Activated B cell treated with CpG ODN at 0.5 μM for 24 hours (primary cell): ENCODE measurements around the gene MYLK2. TPM values are rescaled to one million over a fixed set of nuclear protein-coding genes. Genes with fewer than 3 reads are reported as not detected.

Experiments used
- ATAC-seq: fragments of 200-7000 bp; cut with Tn5 transposase; one replicate; pipeline ENCODE4 v1.10.0; 2021; ENCODE audit warnings: low read depth, mild to moderate bottlenecking, moderate library complexity
- CTCF ChIA-PET: fragments of 350-600 bp; sonication (Branson Sonifier 250); formaldehyde crosslinking; loops from one replicate; lab custom pipeline; 2021; ENCODE audit warnings: antibody characterized with exemption; lab: Charles Lee
- POLR2A ChIA-PET: fragments of 350-600 bp; sonication (Branson Sonifier 250); formaldehyde crosslinking; loops from one replicate; lab custom pipeline; 2021; ENCODE audit warnings: antibody characterized with exemption; lab: Charles Lee
- DNase-seq: peaks from one replicate; pipeline ENCODE4 v3.0.0; 2022
- H3K27ac Mint-ChIP-seq: one replicate; pipeline ENCODE4 v1.8.0; 2020; ENCODE audit warnings: mixed read lengths
- H3K27me3 Mint-ChIP-seq: one replicate; pipeline ENCODE4 v1.8.0; 2021; ENCODE audit warnings: mixed read lengths
- H3K36me3 Mint-ChIP-seq: one replicate; pipeline ENCODE4 v1.8.0; 2021; ENCODE audit warnings: low read depth, mixed read lengths
- H3K4me1 Mint-ChIP-seq: one replicate; pipeline ENCODE4 v1.8.0; 2021; ENCODE audit warnings: mixed read lengths
- H3K4me3 Mint-ChIP-seq: one replicate; pipeline ENCODE4 v1.8.0; 2020; ENCODE audit warnings: mild to moderate bottlenecking, mixed read lengths
- H3K9me3 Mint-ChIP-seq: one replicate; pipeline ENCODE4 v1.8.0; 2020; ENCODE audit warnings: mixed read lengths
- CTCF ChIP-seq: fragments of 200-600 bp; IDR thresholded peaks from one replicate; pipeline ENCODE4 v1.8.0; 2022; ENCODE audit warnings: antibody characterized with exemption, mild to moderate bottlenecking
- intact Hi-C: fragments of 100-400 bp; cut with micrococcal nuclease; formaldehyde crosslinking; loops from one replicate; pipeline ENCODE4 v1.15.1; 2024
- total RNA-seq: library from RNA; stranded (reverse); gene quantifications from 2 replicates; pipeline ENCODE4 v1.2.3, GENCODE V29; 2022

The MYLK2 gene
- total RNA-seq, 1 donor from 2014 or later: not detected

GRCh38 chr20:31845300-31845863 lies 26.2 kb downstream of the MYLK2 start, which contains the start of gene FOXS1:
Gene FOXS1 (minus strand): TSS chr20:31845604. CDS start chr20:31845542, 62 bp downstream.
- peaks cover 10% of the 10 kb centered on the region for H3K27me3 Mint-ChIP-seq
- ChIA-PET POLR2A (no interaction called here), CTCF (interaction anchor here (1.0 to 4.3 kb wide), 3 partner anchors 12 to 175 kb away, joined by 3 to 43 read pairs (median 3); no protein-coding TSS in a partner anchor)
- no peak within 1 kb of the TSS for H3K27ac Mint-ChIP-seq
- no peaks in the 10 kb centered on the region for H3K9me3 Mint-ChIP-seq
- DNase-seq (no peak), ATAC-seq (no peak)
- no peaks in the 10 kb centered on the region for H3K36me3 Mint-ChIP-seq
- H3K4me1 Mint-ChIP-seq: no peaks in the 10 kb centered on the region
- intact Hi-C loops: loop anchor here (5.0 kb wide), 1 partner anchor 283 kb away; no protein-coding TSS in a partner anchor
- TF ChIP-seq CTCF: no peak
- no peak within 1 kb of the TSS for H3K4me3 Mint-ChIP-seq

GRCh38 chr20:31846793-31847138 lies 27.6 kb downstream of the MYLK2 start:
- Mint-ChIP-seq H3K4me1 (no peaks in the 10 kb centered on the region), H3K9me3 (no peaks in the 10 kb centered on the region), H3K36me3 (no peaks in the 10 kb centered on the region), H3K4me3 (no peak overlapping the region), H3K27me3 (peaks cover 21% of the 10 kb centered on the region), H3K27ac (no peak overlapping the region)
- ChIA-PET CTCF (interaction anchor here (0.6 to 4.3 kb wide), 14 partner anchors 8 to 578 kb away, joined by 3 to 43 read pairs (median 4); partner anchors contain the start of gene PDRG1), POLR2A (interaction anchor here (0.9 kb wide), 1 partner anchor 48 kb away, joined by 3 read pairs; no protein-coding TSS in a partner anchor)
- DNase-seq (no peak), ATAC-seq (no peak)
- no peak for TF ChIP-seq CTCF
- intact Hi-C loops: loop anchor here (1.0 to 5.0 kb wide), 2 partner anchors 24 to 284 kb away; no protein-coding TSS in a partner anchor

GRCh38 chr20:31848088-31848999 lies 29.2 kb downstream of the MYLK2 start:
- TF ChIP-seq CTCF: no peak
- no peaks in the 10 kb centered on the region for H3K9me3 Mint-ChIP-seq
- ATAC-seq (no peak), DNase-seq (no peak)
- intact Hi-C loops: loop anchor here (5.0 kb wide), 1 partner anchor 286 kb away; no protein-coding TSS in a partner anchor
- no peak overlapping the region for H3K4me3 Mint-ChIP-seq
- H3K27me3 Mint-ChIP-seq: peaks cover 21% of the 10 kb centered on the region
- no peaks in the 10 kb centered on the region for H3K4me1 Mint-ChIP-seq
- CTCF ChIA-PET: interaction anchor here (4.3 kb wide), 1 partner anchor 26 kb away, joined by 43 read pairs; no protein-coding TSS in a partner anchor
- POLR2A ChIA-PET: no interaction called here
- no peak overlapping the region for H3K27ac Mint-ChIP-seq
- H3K36me3 Mint-ChIP-seq: no peaks in the 10 kb centered on the region

DNA sequence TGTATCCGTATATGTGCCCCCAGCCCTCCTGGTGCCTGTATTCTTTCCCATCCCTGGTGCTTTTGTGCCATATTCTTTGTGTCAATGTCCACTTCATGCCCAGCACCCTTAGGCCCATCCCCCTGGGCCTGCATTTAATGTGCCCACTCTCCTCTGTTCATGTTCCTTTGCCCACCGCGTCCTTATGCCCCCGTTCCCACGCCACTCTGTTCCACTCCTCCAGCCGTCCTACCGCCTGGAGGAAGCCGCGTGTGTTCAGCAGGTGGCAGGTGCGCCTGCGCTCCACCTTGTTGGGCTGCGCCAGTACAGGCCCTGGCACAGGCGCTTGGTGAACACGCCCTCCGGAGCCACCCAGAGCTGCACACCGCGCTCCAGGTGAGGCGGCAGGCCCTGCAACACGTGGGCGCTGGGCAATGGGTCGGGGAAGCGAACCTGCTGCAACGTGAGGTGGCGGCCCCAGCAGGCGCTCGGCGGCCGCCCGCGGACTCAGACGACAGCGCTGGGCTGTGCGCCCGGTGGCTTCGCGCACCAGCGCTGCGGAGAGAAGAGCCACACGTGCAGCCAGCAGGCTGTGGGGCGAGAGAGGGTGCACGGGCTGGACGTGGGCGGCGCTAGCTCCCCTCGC lies 30.3 kb downstream of the MYLK2 start:
- TF ChIP-seq CTCF: no peak
- Mint-ChIP-seq H3K9me3 (no peaks in the 10 kb centered on the region), H3K4me3 (no peak overlapping the region), H3K4me1 (no peaks in the 10 kb centered on the region), H3K27me3 (peaks cover 25% of the 10 kb centered on the region), H3K27ac (no peak overlapping the region), H3K36me3 (no peaks in the 10 kb centered on the region)
- intact Hi-C loops: loop anchor here (5.0 kb wide), 1 partner anchor 287 kb away; no protein-coding TSS in a partner anchor
- DNase-seq (no peak), ATAC-seq (no peak)
- CTCF ChIA-PET: interaction anchor here (1.4 to 8.2 kb wide), 2 partner anchors 27 to 103 kb away, joined by 5 to 126 read pairs; partner anchors contain the start of gene PDRG1
- POLR2A ChIA-PET: interaction anchor here (0.6 kb wide), 1 partner anchor 970 kb away, joined by 5 read pairs; the partner anchor contains the start of gene MAPRE1
